Neural progenitor cell (in vitro differentiated cells): Measurements from ENCODE around the gene SLC37A1. TPM values are rescaled to one million over a fixed set of nuclear protein-coding genes. Genes with fewer than 3 reads are reported as not detected.

Source experiments
- DNase-seq: peaks from one replicate; pipeline ENCODE4 v3.0.0-alpha.2; 2016; ENCODE audit warnings: low spot score
- H2AFZ ChIP-seq: fragments of 200-600 bp; sonication (generic); replicated peaks from 2 replicates; pipeline ENCODE4 v1.6.1; 2016; ENCODE audit warnings: antibody characterized with exemption
- H3F3A ChIP-seq: fragments of 200-600 bp; sonication (generic); 2 replicates; pipeline ENCODE4 v1.6.1; 2016; ENCODE audit warnings: antibody characterized with exemption, low read depth
- H3K27ac ChIP-seq: fragments of 200-600 bp; sonication (generic); 2 replicates; pipeline ENCODE4 v1.5.1; 2016; ENCODE audit warnings: mild to moderate bottlenecking
- H3K27me3 ChIP-seq: fragments of 200-600 bp; sonication (generic); 2 replicates; pipeline ENCODE4 v1.6.1; 2016; ENCODE audit warnings: mild to moderate bottlenecking, moderate library complexity
- H3K36me3 ChIP-seq: fragments of 200-600 bp; sonication (generic); 2 replicates; pipeline ENCODE4 v1.5.1; 2016
- H3K4me1 ChIP-seq: fragments of 200-600 bp; sonication (generic); 2 replicates; pipeline ENCODE4 v1.6.1; 2016; ENCODE audit warnings: mixed run types
- H3K4me2 ChIP-seq: fragments of 200-600 bp; sonication (generic); 2 replicates; pipeline ENCODE4 v1.6.1; 2016
- H3K4me3 ChIP-seq: fragments of 200-600 bp; sonication (generic); 2 replicates; pipeline ENCODE4 v1.5.1; 2016
- H3K79me2 ChIP-seq: fragments of 200-600 bp; sonication (generic); 2 replicates; pipeline ENCODE4 v1.6.1; 2016; ENCODE audit warnings: low read depth
- H3K9ac ChIP-seq: fragments of 200-600 bp; sonication (generic); 2 replicates; pipeline ENCODE4 v1.6.1; 2016
- H3K9me3 ChIP-seq: fragments of 200-600 bp; sonication (generic); 2 replicates; pipeline ENCODE4 v1.5.1; 2016; ENCODE audit warnings: low read depth
- H4K20me1 ChIP-seq: fragments of 200-600 bp; sonication (generic); 2 replicates; pipeline ENCODE4 v1.6.1; 2016; ENCODE audit warnings: low read depth
- H3K27ac Mint-ChIP-seq: 3 replicates; pipeline ENCODE4 v1.8.0; 2021; ENCODE audit warnings: mixed read lengths
- H3K27me3 Mint-ChIP-seq: 2 replicates; pipeline ENCODE4 v1.8.0; 2022; ENCODE audit warnings: low read depth, mild to moderate bottlenecking, inconsistent platforms, moderate library complexity, mixed read lengths; ENCODE audit not compliant: insufficient read depth
- H3K36me3 Mint-ChIP-seq: 3 replicates; pipeline ENCODE4 v1.8.0; 2021; ENCODE audit warnings: mixed read lengths
- H3K4me1 Mint-ChIP-seq: 3 replicates; pipeline ENCODE4 v1.8.0; 2021; ENCODE audit warnings: mixed read lengths
- H3K4me3 Mint-ChIP-seq: 3 replicates; pipeline ENCODE4 v1.8.0; 2021; ENCODE audit warnings: mild to moderate bottlenecking, moderate library complexity, mixed read lengths
- H3K9me3 Mint-ChIP-seq: 3 replicates; pipeline ENCODE4 v1.8.0; 2020; ENCODE audit warnings: mixed read lengths
- EZH2 ChIP-seq: fragments of 200-600 bp; sonication (generic); IDR thresholded peaks from 2 replicates; pipeline ENCODE4 v1.6.1; 2017; ENCODE audit warnings: antibody characterized with exemption, mild to moderate bottlenecking, moderate library complexity
- EZH2phosphoT487 ChIP-seq: fragments of 200-600 bp; sonication (generic); IDR thresholded peaks from 2 replicates; pipeline ENCODE4 v1.6.1; 2017; ENCODE audit warnings: antibody characterized with exemption
- total RNA-seq: library from RNA; depleted of rRNA; stranded (reverse); fragments of >200 nt; gene quantifications from 2 replicates; pipeline ENCODE4 v1.2.3, GENCODE V29; 2015; ENCODE audit warnings: low replicate concordance
- TF ChIP-seq, protein P1 (sequence below): fragments of 200-600 bp; sonication (generic); IDR thresholded peaks from 2 replicates; pipeline ENCODE4 v1.5.1; 2017; ENCODE audit warnings: antibody characterized with exemption, mild to moderate bottlenecking

SLC37A1 gene
- total RNA-seq, 1 donor from 2014 or later = 1.2 TPM

DNA sequence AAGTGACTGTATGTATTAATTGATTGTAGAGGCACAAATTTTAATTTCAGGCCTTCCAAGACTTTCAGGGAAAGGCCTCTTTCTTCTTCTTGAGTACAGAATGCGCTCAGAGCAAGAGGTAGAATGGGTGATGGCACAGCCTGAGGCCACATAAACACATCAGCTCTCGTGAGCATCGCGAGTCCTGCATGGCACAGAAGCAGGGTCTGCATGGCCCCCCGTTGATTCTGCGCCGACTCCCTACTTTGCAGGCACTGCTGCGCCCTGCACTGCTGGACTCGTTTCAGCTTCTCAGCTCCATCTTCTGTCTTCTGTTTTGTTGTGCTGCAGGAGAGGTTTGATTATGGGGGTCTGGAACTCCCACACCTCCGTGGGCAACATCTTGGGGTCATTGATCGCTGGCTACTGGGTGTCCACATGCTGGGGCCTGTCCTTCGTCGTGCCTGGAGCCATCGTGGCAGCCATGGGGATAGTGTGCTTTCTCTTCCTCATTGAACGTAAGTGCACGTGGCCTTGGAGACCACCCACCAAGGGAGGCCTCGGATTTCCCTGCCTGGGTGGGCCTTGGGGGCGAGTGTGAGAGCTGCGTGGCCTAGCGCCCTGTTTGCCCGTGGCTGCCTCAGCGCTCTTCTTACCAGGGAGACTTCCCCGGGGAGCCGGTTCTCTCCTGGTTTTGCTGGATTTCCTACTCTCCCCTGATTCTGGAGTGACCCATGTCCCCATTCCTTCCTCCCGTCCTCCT lies 29.6 kb downstream of the SLC37A1 start:
- Histone ChIP-seq H3K9me3 (no peaks in the 10 kb centered on the region), H3K36me3 (no peaks in the 10 kb centered on the region), H3K27me3 (no peaks in the 10 kb centered on the region), H4K20me1 (no peaks in the 10 kb centered on the region), H3K79me2 (no peaks in the 10 kb centered on the region), H3K9ac (no peak overlapping the region), H3K4me1 (no peaks in the 10 kb centered on the region), H3K27ac (no peak overlapping the region), H3K4me2 (no peak overlapping the region), H3K4me3 (no peak overlapping the region), H3F3A (no peaks in the 10 kb centered on the region), H2AFZ (no peak overlapping the region)
- DNase-seq = no peak
- Mint-ChIP-seq H3K27me3 (peaks cover 4% of the 10 kb centered on the region), H3K4me1 (peaks cover 2% of the 10 kb centered on the region), H3K9me3 (no peaks in the 10 kb centered on the region), H3K4me3 (no peak overlapping the region), H3K36me3 (peaks cover 2% of the 10 kb centered on the region), H3K27ac (no peak overlapping the region)
- TF ChIP-seq, protein P1, sequence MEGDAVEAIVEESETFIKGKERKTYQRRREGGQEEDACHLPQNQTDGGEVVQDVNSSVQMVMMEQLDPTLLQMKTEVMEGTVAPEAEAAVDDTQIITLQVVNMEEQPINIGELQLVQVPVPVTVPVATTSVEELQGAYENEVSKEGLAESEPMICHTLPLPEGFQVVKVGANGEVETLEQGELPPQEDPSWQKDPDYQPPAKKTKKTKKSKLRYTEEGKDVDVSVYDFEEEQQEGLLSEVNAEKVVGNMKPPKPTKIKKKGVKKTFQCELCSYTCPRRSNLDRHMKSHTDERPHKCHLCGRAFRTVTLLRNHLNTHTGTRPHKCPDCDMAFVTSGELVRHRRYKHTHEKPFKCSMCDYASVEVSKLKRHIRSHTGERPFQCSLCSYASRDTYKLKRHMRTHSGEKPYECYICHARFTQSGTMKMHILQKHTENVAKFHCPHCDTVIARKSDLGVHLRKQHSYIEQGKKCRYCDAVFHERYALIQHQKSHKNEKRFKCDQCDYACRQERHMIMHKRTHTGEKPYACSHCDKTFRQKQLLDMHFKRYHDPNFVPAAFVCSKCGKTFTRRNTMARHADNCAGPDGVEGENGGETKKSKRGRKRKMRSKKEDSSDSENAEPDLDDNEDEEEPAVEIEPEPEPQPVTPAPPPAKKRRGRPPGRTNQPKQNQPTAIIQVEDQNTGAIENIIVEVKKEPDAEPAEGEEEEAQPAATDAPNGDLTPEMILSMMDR = no peak

DNA sequence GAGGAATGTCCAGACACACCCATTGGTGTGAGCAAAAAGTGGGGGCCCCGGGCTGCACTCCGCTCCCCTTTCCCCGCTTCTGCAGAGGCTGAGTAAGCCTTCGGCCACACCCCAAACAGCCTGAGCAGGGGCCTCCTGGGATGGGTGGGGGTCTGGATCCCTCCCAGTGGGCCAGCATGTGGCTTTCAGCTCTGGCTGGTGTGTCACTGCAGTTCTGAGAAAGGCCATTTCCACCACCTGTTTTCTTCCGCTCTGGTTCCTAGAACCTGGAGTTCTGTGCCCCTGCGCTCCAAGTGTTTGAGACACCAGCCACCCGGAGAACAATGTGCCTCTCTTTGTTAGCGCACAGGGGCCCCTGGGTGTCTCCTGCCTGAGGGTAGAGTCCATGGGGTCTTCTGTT lies 30.9 kb downstream of the SLC37A1 start:
- Histone ChIP-seq H3F3A (no peaks in the 10 kb centered on the region), H3K4me2 (no peak overlapping the region), H4K20me1 (no peaks in the 10 kb centered on the region), H3K4me1 (no peaks in the 10 kb centered on the region), H3K27me3 (no peaks in the 10 kb centered on the region), H3K79me2 (no peaks in the 10 kb centered on the region), H3K4me3 (no peak overlapping the region), H3K27ac (no peak overlapping the region), H3K36me3 (no peaks in the 10 kb centered on the region), H3K9me3 (no peaks in the 10 kb centered on the region), H2AFZ (no peak overlapping the region), H3K9ac (no peak overlapping the region)
- TF ChIP-seq EZH2phosphoT487 = no peak
- TF ChIP-seq, protein P1 = no peak
- no peak for TF ChIP-seq EZH2
- H3K4me1 Mint-ChIP-seq = no peaks in the 10 kb centered on the region
- H3K27me3 Mint-ChIP-seq = peaks cover 2% of the 10 kb centered on the region
- no peak overlapping the region for H3K27ac Mint-ChIP-seq
- H3K4me3 Mint-ChIP-seq = no peak overlapping the region
- peaks cover 2% of the 10 kb centered on the region for H3K36me3 Mint-ChIP-seq
- H3K9me3 Mint-ChIP-seq = no peaks in the 10 kb centered on the region
- no peak for DNase-seq

DNA sequence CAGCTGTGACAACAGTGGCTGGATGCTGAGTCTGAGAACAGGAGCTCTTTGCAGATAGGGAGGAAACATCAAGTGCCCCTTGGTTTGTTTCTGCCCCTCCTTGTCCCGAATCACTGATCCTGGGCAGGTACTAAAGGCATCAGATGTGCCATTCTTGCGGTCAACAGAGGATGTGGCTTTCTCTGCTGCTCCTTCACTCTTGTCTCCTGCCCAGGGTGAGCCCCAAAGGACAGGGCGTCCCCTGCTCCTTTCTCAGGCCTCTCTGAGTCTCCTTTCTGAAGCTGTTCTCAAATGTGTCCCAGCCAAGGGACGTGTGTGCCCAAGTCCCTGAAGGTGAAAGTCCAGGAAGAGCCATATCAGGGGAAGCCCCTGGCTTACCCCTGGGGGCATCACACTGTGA lies 31.7 kb downstream of the SLC37A1 start:
- Histone ChIP-seq H3K27ac (no peak overlapping the region), H3K4me1 (no peaks in the 10 kb centered on the region), H3K9ac (no peak overlapping the region), H4K20me1 (no peaks in the 10 kb centered on the region), H3K9me3 (no peaks in the 10 kb centered on the region), H3F3A (no peaks in the 10 kb centered on the region), H3K79me2 (no peaks in the 10 kb centered on the region), H3K27me3 (no peaks in the 10 kb centered on the region), H2AFZ (no peak overlapping the region), H3K4me2 (no peak overlapping the region), H3K36me3 (no peaks in the 10 kb centered on the region), H3K4me3 (no peak overlapping the region)
- no peaks in the 10 kb centered on the region for H3K4me1 Mint-ChIP-seq
- peaks cover 2% of the 10 kb centered on the region for H3K36me3 Mint-ChIP-seq
- peaks cover 2% of the 10 kb centered on the region for H3K27me3 Mint-ChIP-seq
- no peak overlapping the region for H3K4me3 Mint-ChIP-seq
- H3K9me3 Mint-ChIP-seq = no peaks in the 10 kb centered on the region
- H3K27ac Mint-ChIP-seq = no peak overlapping the region
- DNase-seq = no peak
- TF ChIP-seq, protein P1 = no peak
- TF ChIP-seq EZH2 (no peak), EZH2phosphoT487 (no peak)
